Suprapubic skin (tissue), 4 donors: ENCODE measurements around the gene CAPN8.

Source experiments
- CTCF ChIP-seq, 2 donors: fragments of 200-600 bp in 1 of 2; fragments of 450-650 bp in 1 of 2; sonication (generic) in 1 of 2; IDR thresholded peaks; one replicate each; pipeline ENCODE4 v1.5.1; 2016 to 2019; ENCODE audit warnings: antibody characterized with exemption in 2 of 2, mild to moderate bottlenecking in 1 of 2, moderate library complexity in 1 of 2
- EP300 ChIP-seq: sonication (generic); formaldehyde crosslinking; IDR thresholded peaks from one replicate; pipeline ENCODE4 v1.6.1; 2017; ENCODE audit warnings: antibody characterized with exemption
- POLR2AphosphoS5 ChIP-seq, 3 donors: sonication (generic); formaldehyde crosslinking; IDR thresholded peaks; one replicate each; pipeline ENCODE4 v1.6.1; 2017; ENCODE audit warnings: antibody characterized with exemption in 3 of 3

GRCh38 chr1:223695014-223695548 is 29.6 kb upstream of the CAPN8 start:
- TF ChIP-seq CTCF (IDR thresholded peaks at IDR 0.05) (no peak), EP300 (no peak), POLR2AphosphoS5 (IDR thresholded peaks at IDR 0.05) (no peak)
